NCI-H1436 (cell line): ENCODE measurements around the gene MAFG.

Experiments used
- DNase-seq: peaks from one replicate; lab custom pipeline; 2025; lab: John Stamatoyannopoulos, UW

The MAFG gene

GRCh38 chr17:81909966-81910839 lies 17.3 kb downstream of the MAFG start:
- DNase-seq = no peak

- DNase-seq = no peak
Measured at GRCh38 chr17:81909231-81909630, 18.3 kb downstream of the MAFG start.

GRCh38 chr17:81908793-81909192 lies 18.7 kb downstream of the MAFG start:
- DNase-seq = no peak

- DNase-seq = no peak
Measured at GRCh38 chr17:81907219-81908145, 20.1 kb downstream of the MAFG start.

- no peak for DNase-seq
Measured at GRCh38 chr17:81906476-81907218, 20.9 kb downstream of the MAFG start.

GRCh38 chr17:81905993-81906392 lies 21.5 kb downstream of the MAFG start:
- DNase-seq = no peak

GRCh38 chr17:81905424-81905875 lies 22.1 kb downstream of the MAFG start:
- DNase-seq = no peak

- no peak for DNase-seq
Measured at GRCh38 chr17:81904600-81905423, 22.7 kb downstream of the MAFG start.

GRCh38 chr17:81903896-81904599 lies 23.5 kb downstream of the MAFG start:
- DNase-seq = no peak

- no peak for DNase-seq
Measured at GRCh38 chr17:81903415-81903831, 24.1 kb downstream of the MAFG start.

GRCh38 chr17:81902653-81903414 lies 24.7 kb downstream of the MAFG start:
- DNase-seq = no peak

GRCh38 chr17:81902023-81902652 lies 25.4 kb downstream of the MAFG start, which contains the start of gene NPB:
NPB (plus strand) TSS chr17:81902238; CDS start chr17:81902278, 40 bp downstream.
- DNase-seq = no peak

GRCh38 chr17:81901167-81902022 lies 26.1 kb downstream of the MAFG start:
- no peak for DNase-seq

GRCh38 chr17:81900181-81900820 lies 27.2 kb downstream of the MAFG start:
- no peak for DNase-seq

- DNase-seq = no peak
Measured at GRCh38 chr17:81899514-81900166, 27.9 kb downstream of the MAFG start.

GRCh38 chr17:81898885-81899284 lies 28.6 kb downstream of the MAFG start:
- DNase-seq = no peak
